ENCODE measurements around the gene B4GALNT3.
"Not testable (repeated sequence)": the region's sequence is repeated elsewhere in the genome, so short reads cannot be mapped to it uniquely, and the experiment has no call there.

The B4GALNT3 gene

DNA sequence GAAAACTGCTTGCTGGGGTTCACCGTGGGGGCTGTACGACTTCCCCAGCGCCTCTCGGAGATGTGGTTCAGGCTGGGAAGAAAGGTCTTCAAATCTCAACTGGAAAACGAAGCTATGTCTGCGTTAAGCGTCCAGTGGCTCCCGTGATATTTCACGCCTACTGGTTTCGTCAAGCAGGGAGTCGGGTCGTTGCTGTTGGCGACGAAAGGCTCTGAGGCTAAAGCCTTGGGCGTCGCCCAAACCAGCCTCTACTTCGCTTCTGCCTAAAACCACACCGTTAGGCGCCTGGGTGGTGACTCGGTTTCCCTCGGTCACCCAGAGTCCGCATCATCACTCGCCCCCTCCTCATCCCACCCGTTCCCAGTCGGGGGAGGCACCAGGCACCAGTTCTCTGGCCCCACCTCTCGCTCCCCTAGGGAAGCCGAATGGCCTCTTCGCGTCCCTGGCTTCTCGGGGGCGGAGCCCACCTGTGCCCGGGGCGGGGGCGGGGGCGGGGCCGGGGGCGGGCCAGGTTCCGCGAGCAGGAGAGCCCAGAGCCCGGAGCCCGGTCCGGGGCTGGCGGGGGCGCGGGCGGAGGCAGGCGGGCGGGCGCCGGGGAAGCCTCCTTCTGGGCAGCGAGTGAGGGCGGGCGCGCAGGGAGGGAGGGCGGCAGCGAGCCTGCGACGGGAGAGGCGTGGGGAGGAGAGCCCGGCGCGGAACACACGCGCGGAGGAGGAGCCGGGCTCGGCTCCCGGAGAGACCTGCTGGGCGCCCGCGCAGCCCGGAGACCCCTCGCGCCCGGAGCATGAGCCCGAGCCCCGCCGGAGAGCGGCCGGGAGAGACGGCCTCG, at the start of gene B4GALNT3:
B4GALNT3 (plus strand) TSS at position 510 of the 829 bp plus-strand sequence. CDS start 438 bp downstream, outside the sequence.
- peak; percentile 29 for DNase-seq (ENCODE audit: low read depth)

DNA sequence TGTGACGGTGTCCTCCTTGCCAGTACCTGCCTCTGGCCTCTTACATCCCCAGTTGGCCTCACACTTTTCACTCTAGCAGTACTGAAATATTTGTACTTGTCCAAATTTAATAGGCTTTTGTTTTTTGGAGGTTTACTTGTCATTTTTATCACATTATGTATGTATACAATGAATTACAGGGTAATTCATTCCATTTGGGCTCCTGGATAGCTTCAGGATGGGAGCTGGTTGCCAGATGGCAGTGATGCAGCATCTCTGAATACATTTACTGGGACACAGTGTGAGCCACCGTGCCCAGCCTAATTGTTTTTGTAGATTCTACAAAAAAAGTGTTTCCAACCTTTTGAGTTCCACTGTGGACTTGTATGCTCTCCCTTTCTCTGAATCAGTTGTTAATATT, 44.9 kb upstream of the B4GALNT3 start:
- no peak for DNase-seq (ENCODE audit: low read depth)

DNA sequence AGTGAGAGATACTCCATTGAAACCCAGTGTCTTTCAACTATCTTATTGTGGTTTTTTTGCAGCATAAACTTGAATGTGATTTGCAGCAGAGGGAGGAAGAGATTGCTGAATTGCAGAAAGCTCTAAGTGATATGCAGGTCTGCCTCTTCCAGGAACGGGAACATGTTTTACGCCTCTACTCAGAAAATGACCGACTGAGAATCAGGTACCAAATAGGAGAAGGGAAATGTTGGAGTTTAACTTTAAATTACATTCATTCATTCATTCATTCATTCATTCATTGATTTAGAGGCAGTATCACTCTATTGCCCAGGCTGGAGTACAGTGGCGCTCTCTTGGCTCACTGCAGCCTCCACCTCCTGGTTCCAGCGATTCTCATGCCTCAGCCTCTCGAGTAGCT, 41.3 kb upstream of the B4GALNT3 start:
- DNase-seq (ENCODE audit: low read depth): no peak

DNA sequence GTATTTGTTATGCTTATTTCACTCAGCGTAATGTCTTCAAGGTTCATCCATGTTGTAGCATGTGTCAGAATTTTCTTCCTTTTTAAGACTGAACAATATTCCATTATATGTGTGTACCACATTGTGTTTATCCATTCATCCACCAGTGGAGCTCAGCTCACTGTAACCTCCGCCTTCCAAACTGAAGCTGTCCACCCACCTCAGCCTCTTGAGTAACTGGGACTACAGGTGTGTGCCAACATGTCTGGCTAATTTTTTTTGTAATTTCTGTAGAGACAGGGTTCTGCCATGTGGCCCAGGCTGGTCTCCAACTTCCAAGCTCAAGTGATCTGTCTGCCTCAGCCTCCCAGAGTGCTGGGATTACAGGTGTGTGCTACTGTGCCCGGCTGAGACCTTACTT, 37.2 kb upstream of the B4GALNT3 start:
- DNase-seq (ENCODE audit: low read depth): no peak

DNA sequence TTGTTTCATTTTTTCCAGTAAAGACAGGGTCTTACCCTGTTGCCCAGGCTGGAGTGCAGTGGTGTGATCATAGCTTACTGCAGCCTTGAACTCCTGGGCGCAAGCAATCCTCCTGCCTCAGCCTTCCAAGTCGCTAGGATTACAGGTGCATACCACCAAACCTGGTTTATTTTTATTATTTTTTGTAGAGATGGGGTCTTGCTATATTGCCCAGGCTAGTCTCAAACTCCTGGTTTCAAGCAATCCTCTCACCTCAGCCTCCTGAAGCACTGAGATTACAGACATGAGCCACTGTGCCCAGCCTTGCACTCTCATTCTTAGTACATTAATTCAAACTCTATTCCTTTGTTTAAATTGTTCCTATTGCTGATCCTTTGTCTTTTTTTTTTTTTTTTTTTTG, 24.0 kb upstream of the B4GALNT3 start:
- DNase-seq (ENCODE audit: low read depth): not testable (repeated sequence)

DNA sequence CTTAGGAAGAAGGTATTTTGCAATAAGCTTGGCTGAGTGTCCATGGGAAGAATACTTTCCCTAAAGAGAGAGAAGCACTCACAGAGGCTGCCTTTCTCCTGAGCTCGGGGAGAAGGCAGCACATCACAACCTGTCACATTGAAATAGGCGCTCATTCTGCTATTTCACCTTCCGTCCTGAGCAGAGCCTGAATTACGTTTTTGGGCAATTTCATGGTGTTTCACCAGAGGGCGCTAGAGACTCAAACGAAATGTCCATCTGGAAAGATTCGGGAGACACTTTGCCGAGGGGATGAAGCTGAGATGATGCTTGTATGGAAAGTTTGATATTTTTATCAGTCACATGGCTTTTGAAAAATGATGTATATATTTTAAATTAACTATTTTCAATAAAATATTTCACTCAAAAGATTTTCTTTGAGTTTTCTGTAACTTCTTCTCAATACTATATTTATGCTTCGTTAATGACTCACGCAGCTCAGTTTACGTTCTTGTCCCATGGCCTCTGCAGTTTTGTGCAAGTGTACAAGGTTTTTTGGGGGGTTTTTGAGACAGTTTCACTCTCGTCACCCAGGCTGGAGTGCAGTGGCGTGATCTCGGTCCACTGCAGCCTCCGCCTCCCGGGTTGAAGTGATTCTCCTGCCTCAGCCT, 17.4 kb upstream of the B4GALNT3 start:
- peak; percentile 6 for DNase-seq (ENCODE audit: low read depth)

DNA sequence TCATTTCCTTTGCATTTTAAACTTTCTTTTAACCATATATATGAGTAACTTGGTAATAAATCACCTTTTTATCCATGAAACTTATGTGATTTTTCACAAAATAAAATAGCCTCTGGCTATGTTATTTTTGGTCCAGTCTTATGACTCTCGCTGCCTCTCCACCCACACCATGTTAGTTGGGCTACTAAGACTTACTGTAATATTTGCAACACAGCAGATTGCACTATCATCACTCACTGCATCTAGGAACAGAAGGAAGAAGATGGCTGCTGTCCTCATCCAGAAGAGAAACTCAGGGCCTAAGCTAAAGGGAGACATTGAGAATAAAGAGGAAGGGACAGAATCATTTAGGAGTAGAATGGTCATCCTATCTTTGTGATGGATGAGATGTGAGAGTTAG, 12.6 kb upstream of the B4GALNT3 start:
- no peak for DNase-seq (ENCODE audit: low read depth)

DNA sequence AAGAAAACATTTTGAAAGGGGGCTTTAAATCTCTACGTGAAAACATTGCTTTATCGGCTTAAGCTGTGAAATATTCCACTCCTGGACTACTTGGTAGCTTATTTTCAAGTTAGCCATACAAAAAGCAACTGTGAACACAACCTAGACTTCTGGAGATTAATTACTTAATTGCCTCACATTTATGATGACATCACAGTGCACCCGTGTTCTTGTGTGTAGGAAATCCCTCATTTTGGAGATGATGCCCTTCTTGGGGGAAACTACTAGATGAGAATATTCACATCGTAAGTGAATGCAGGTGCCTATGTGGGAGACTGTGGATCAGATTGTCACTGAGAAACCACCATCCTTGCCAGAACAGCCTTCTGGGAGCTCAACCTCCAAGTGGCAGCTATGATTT, 10.5 kb upstream of the B4GALNT3 start:
- no peak for DNase-seq (ENCODE audit: low read depth)

DNA sequence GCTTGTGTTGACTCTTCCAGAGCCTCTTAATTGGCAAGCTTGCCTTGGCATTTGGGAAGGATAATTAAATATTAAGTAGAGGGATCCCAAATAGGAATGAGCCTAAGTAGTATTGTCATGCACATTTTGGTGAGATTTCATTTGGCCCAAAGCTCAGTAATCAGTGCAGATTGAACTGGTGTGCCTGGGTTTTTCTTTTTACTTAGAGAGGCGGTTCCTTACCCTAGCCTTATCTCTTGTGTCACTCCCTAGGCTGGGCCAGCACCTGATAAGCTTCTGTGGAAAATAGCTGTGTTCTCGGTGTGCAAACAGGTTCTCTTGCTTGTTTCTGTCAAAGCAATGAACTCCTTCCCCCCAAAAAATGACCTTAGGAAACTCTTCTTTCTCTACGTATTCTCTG, 9.3 kb upstream of the B4GALNT3 start:
- DNase-seq (ENCODE audit: low read depth): no peak

DNA sequence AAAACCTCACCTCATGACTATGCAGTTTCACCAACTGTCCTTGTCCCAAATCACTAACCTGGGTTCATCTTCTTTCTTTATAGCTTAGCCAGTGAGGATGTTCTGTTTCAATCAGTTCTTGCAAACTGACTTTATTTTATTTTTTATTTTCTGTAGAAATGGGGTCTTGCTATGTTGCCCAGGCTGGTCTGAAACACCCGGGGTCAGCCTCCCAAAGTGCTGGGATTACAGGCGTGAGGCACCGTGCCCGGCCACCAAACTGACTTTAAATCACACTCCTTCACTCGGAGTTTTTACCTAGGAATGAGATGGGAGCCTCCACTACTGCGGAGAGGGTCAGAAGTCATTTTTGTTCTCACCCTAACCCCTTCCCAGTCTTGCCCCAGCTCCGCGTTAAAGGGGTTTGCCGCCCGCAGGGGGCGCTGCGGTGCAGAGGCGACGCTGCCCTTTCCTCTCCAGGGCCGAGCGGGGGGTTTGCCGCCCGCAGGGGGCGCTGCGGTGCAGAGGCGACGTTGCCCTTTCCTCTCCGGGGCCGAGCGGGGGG, 7.0 kb upstream of the B4GALNT3 start:
- peak; percentile 50 for DNase-seq (ENCODE audit: low read depth)

DNA sequence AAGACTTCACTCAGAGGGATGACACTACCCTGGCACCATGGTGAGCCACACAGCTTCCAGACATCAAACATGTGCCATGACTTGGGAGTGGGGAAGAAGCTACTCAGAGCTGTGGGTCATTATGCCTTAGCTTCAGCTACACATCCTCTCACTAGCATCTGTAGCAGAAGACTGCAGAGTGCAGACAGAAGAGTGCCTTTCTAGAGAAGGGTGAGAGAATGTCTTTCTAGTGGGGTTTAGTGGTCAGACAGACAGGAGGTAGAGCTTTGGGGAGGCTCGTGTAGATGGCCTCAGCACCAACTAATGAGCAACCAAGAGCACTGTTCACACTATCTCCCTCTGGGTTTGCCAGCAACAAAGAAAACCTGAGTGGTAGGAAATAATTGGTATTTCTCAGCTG, 4.9 kb upstream of the B4GALNT3 start:
- DNase-seq (ENCODE audit: low read depth): no peak

DNA sequence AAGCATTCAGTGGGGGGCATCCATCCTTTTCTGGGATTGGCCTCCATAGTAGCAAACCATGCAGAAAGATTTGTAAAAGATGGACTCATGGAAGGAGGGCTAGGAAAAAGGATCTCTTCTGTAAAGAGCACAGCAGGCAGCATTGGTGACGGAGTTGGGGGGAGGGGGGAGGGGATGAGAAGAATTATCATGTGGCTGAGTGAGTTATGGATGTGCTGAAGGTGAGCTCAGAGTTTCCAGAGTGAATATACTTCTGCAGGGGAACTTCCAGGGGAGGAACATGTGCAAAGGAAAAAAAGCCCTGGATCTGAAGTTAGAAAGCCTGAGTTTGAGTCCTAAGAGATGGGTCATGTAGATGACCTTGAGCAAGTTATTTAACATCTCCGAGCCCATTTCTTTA, 3.9 kb upstream of the B4GALNT3 start:
- DNase-seq (ENCODE audit: low read depth): no peak

DNA sequence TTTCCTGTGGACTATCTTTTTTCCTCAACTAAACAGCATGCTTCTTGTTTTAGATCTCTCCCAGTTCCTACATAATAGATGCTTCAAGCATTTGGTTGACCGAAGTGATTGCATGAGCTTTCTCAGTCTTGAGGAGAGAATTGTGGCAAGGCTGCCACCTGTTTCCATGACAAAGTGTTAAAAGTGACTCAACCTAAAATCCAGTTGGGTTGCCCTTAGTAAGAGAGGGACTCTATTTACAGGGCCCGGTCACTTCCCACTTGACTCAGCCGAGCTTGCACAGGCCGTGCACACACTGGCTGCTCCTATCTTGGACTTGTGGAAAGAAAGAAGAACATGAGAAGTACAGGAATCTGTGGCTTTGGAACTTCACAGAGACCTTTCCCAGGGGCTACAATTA, 2.1 kb upstream of the B4GALNT3 start:
- DNase-seq (ENCODE audit: low read depth): no peak

DNA sequence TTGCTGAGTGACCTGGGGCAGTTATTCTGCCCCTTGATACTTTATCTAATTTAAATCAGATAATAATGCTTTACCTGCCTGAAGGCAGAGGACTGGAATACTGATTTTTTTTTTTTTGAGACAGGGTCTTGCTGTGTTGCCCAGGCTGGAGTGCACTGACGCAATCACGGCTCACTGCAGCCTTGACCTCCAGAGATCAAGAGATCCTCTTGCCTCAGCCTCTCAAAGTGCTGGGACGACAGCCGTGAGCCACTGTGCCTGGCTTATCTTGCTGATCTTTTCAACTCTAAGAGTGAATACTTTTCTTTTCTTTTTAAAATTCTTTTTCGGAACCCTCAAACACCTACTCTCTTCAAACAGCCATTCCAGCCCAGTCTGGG, 699 bp upstream of the B4GALNT3 start:
- DNase-seq (ENCODE audit: low read depth): no peak

DNA sequence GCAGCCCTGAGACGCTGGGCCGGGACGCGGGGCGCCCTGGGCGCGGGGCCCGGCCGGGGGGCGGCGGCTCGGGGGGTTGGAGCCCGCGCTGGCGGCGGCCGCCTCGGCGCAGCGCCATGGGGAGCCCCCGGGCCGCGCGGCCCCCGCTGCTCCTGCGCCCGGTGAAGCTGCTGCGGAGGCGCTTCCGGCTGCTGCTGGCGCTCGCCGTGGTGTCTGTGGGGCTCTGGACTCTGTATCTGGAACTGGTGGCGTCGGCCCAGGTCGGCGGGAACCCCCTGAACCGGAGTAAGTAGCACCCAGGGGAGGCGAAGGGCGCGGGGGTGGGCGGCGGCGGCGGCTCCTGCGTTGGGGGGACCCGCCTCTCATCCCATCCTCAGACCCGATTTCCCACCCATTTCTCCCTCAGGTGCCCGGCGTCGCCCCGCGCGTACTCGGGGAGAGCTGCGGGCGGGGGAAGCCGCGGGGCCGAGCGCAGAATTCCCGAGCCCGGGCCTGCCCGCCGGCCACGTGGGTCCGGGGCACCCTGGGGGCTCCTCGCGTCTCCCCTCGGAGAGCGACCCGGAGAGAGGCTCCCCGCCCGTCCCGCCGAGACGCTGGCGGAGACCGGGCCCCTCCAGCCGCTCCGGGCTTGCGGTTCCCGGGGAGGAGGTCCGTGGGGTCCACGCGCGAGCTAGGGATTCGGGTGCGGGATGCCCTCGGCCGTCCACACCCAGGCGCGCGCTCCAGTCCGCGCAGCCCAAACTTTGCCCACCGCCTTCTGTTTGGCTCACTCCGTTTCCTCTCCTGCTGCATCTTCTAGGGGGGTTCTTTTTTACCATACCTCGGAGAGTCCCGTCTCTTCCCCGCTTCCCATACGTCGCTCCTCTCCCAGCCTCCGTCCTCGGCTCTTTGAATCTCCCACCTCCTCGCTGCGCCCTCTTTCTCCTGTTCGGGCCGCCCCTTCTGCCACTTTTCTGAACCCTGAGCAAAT, 807 bp downstream of the B4GALNT3 start:
- DNase-seq (ENCODE audit: low read depth): peak; percentile 6

DNA sequence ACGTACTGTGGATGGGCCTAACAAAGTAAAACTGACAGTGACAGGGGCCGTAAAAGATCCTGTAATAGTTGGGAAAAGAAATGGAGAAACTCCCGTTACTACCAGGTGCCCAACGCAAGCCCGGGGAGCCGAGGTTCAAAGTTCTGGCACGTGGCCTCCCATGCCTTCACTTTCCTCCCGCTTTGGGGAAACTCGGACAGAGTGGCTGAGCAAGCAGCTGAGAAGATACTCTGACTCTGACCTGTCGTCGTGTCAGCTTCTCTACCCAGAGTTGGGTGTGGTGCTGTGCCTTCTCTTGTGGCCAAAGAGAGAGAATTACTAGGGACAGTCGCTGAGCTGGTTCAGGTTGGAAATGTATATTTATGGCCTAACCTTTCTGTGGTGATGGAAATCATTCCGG, 1.7 kb downstream of the B4GALNT3 start:
- no peak for DNase-seq (ENCODE audit: low read depth)

DNA sequence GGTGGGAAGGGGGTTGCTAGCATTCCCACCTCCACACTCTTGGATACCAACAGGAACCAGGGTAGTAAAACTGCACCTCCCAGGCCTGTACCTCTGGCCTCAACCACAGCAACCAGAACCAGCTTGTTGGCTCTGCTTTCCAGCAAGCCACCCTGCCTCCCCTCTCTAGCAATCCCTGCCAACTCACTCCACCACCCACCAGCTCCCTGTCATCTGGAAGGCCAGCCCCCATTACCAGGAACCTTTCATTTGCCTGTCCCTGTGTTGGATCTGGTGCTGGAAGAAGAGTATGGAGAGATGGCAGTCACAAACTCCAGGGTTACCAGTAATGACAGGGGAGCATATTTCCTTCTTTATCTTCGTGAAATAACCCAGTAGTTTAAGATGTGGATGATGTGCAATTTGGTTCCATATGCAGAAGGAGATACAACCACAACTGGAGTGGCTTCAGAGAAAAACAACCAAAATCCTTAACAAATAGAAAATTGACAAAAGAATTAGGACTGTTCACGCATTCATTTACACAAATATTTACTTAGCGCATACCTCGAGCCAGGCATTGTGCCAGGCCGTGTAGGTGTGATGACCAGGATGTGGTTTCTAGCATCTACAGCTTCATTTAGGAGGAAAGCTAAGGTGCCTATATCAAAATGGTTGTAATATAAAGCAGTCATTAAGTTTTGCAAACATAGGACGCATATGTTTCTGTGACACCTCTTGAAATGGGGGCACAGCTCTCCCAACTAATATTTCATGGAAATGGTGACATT, 3.4 kb downstream of the B4GALNT3 start:
- no peak for DNase-seq (ENCODE audit: low read depth)

DNA sequence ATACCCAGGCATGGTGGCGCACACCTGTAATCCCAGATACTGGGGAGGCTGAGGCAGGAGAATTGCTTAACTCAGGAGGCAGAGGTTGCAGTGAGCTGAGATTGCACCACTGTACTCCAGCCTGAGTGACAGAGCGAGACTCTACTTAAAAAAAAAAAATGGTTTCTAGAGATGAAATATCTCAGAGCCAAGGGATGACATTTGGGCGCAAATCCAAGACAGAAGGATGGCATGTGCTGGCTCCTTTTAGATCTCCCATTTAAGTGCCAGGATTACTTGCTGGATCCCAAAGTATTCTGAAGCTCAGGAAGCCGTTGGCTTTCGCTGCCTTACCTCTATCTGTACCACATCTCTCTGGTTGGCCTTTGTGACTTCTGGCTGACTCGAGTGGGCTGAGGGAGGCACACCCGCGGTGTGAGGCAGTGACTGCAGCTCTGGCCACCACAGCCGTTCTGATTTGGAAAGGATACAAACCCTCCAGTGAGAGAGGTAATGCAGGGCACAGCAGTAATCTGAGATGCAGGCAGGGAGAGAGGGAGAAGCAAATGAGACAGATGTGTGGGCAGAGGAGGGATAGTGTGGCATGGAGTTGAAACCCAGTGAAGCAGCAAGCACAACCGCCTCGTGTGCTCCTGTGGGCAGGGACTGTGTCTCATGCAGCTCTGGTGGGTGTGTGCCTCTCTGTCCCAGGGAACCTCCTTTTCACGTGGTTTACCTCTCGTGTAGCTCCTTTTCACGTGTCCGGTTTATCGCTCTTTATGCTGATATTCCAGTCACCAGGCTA, 4.9 kb downstream of the B4GALNT3 start:
- no peak for DNase-seq (ENCODE audit: low read depth)

DNA sequence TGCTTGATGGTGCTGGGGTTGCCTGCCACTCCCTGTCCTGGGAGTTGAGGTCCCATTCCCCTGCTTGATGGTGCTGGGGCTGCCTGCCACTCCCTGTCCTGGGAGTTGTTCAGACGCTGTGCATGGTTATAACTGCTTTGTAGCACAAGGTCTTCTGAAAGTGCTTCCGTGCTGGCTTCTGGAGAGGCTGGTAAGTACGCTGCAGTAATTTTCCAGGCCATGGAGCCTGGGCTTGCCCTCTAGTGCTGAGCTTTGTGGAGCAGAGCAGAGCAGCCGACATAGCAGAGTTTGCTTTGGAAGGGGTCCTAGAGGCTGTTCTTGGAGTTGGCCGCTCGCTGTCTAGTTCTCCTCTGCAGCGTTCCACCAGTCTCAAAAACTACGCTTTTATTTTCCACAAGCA, 6.3 kb downstream of the B4GALNT3 start:
- no peak for DNase-seq (ENCODE audit: low read depth)

DNA sequence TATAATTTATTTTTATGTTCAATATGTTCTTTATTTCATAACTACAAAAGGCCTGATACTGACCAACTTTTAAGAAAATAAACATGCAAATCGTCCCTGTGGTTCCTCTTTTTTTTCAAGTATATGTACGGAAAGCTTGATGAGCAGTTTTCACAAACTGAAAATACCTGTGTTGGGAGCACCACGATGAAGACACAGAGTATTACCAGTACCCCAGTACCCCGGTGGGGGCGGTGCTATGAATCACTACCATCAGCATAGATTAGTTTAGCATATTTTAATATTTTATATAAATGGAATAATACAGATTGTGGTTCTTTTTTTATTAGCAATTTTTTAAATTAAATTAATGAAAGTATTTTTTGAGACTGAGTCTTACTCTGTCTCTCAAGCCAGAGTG, 7.0 kb downstream of the B4GALNT3 start:
- no peak for DNase-seq (ENCODE audit: low read depth)

DNA sequence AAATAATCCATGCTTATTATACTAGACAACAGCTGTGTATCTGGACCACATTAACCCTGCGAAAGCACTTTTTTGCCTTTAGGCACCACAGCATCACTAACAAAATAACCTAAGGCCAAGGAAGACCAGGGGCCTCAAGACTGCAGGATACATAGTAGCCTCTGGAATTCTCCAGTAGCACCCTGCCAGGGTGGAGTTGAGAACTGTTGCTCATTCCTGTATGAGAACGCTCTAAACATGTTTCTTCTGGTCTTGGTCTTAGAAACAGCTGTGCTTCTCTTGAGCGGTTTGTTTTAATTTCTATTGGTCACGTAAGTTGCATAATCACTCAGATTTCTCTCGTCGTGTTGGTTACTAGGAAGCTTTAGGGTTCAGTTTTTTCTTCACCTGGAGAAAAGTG, 7.9 kb downstream of the B4GALNT3 start:
- no peak for DNase-seq (ENCODE audit: low read depth)
